ENCODE results near the gene PRDM15.

Gene PRDM15

DNA sequence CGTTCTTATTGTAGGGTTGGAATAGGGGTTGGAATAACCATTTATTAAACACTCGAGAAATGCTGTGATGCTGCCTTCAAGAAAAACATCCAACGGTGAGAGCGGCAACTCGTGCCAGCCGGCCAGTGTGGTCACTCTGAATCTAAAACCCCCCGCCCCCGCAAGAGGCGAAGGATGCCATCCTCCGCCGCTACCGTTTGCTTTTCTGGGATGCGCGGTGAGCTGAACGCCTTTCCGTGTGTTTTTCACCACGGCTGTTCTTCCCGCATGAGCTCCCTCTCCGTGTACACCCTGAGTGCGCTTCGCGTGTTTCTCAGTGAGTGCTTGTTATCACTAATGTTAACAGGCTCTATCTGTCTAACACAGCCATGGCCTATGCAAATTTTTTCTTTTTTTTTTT lies 70.3 kb downstream of the PRDM15 start:
- TF ChIP-seq, protein P1, sequence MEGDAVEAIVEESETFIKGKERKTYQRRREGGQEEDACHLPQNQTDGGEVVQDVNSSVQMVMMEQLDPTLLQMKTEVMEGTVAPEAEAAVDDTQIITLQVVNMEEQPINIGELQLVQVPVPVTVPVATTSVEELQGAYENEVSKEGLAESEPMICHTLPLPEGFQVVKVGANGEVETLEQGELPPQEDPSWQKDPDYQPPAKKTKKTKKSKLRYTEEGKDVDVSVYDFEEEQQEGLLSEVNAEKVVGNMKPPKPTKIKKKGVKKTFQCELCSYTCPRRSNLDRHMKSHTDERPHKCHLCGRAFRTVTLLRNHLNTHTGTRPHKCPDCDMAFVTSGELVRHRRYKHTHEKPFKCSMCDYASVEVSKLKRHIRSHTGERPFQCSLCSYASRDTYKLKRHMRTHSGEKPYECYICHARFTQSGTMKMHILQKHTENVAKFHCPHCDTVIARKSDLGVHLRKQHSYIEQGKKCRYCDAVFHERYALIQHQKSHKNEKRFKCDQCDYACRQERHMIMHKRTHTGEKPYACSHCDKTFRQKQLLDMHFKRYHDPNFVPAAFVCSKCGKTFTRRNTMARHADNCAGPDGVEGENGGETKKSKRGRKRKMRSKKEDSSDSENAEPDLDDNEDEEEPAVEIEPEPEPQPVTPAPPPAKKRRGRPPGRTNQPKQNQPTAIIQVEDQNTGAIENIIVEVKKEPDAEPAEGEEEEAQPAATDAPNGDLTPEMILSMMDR (IDR thresholded peaks at IDR 0.05; ENCODE audit: control extremely low read depth, extremely low read depth, low read depth, missing control alignments) = no peak
- DNase-seq (ENCODE audit: extremely low spot score) = no peak
- CTCF ChIA-PET = no interaction called here
- POLR2A ChIA-PET = no interaction called here

- CTCF ChIA-PET = interaction anchor here (0.6 to 2.1 kb wide), 2 partner anchors 9 to 309 kb away, joined by 3 to 12 read pairs; no protein-coding TSS in a partner anchor
- no peak for DNase-seq (ENCODE audit: extremely low spot score)
- TF ChIP-seq, protein P1 (IDR thresholded peaks at IDR 0.05; ENCODE audit: control extremely low read depth, extremely low read depth, low read depth, missing control alignments) = no peak
- POLR2A ChIA-PET = no interaction called here
Measured at GRCh38 chr21:41808094-41808493, 71.0 kb downstream of the PRDM15 start.

- no peak for DNase-seq (ENCODE audit: extremely low spot score)
- ChIA-PET POLR2A (no interaction called here), CTCF (interaction anchor here (2.1 kb wide), 1 partner anchor 10 kb away, joined by 12 read pairs; no protein-coding TSS in a partner anchor)
- TF ChIP-seq, protein P1 (IDR thresholded peaks at IDR 0.05; ENCODE audit: control extremely low read depth, extremely low read depth, low read depth, missing control alignments) = no peak
Measured at GRCh38 chr21:41806773-41807172, 72.4 kb downstream of the PRDM15 start.

DNA sequence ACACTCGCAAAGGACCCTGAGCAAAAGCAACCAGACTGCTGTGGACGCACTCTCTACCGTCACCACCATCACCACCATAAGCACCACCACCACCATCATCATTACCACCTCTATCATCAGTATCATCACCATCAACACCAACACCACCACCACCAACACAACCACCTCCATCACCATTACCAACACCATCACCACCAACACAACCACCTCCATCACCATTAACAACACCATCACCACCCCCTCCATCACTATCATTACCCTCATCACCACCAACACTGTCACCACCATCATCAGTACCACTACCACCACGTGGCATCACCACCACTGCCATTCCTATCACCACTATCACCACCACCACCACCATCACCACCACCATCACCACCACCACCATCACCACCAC lies 73.5 kb downstream of the PRDM15 start:
- POLR2A ChIA-PET = no interaction called here
- no peak for DNase-seq (ENCODE audit: extremely low spot score)
- TF ChIP-seq, protein P1 (IDR thresholded peaks at IDR 0.05; ENCODE audit: control extremely low read depth, extremely low read depth, low read depth, missing control alignments) = no peak
- CTCF ChIA-PET = no interaction called here

- POLR2A ChIA-PET = no interaction called here
- DNase-seq (ENCODE audit: extremely low spot score) = no peak
- CTCF ChIA-PET = no interaction called here
- TF ChIP-seq, protein P1 (IDR thresholded peaks at IDR 0.05; ENCODE audit: control extremely low read depth, extremely low read depth, low read depth, missing control alignments) = no peak
Measured at GRCh38 chr21:41805038-41805437, 74.1 kb downstream of the PRDM15 start.

DNA sequence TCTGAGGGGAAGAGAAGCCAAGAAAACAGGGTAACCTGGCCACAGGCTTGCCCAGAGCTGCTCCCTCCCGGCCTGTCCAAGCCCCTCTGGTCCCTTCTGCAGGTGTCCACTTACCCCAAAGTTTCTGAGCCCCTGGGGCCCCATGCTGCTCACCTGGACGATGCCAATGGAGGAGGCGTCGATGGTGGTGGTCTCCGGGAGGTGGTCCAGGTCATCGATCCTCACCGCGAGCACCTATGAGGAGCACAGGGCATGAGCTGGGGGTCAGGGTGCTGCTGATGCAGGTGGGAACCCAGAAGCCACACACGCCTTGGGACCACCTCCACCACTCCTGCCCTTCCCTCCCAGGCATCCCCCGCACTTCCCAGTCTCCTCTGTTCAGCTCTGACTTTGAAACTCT lies 74.8 kb downstream of the PRDM15 start:
- ChIA-PET CTCF (interaction anchor here (1.1 kb wide), 1 partner anchor 12 kb away, joined by 4 read pairs; no protein-coding TSS in a partner anchor), POLR2A (no interaction called here)
- DNase-seq (ENCODE audit: extremely low spot score) = no peak
- TF ChIP-seq, protein P1 (IDR thresholded peaks at IDR 0.05; ENCODE audit: control extremely low read depth, extremely low read depth, low read depth, missing control alignments) = no peak

GRCh38 chr21:41803316-41803715 lies 75.8 kb downstream of the PRDM15 start:
- TF ChIP-seq, protein P1 (IDR thresholded peaks at IDR 0.05; ENCODE audit: control extremely low read depth, extremely low read depth, low read depth, missing control alignments) = no peak
- no peak for DNase-seq (ENCODE audit: extremely low spot score)
- ChIA-PET POLR2A (no interaction called here), CTCF (interaction anchor here (1.1 to 3.1 kb wide), 2 partner anchors 13 to 14 kb away, joined by 4 to 14 read pairs; no protein-coding TSS in a partner anchor)
